Measurements from ENCODE around the gene VN1R2.
"Not testable (repeated sequence)": the region's sequence is repeated elsewhere in the genome, so short reads cannot be mapped to it uniquely, and the experiment has no call there.

Gene VN1R2

GRCh38 chr19:53290758-53291549 lies 32.9 kb downstream of the VN1R2 start:
- DNase-seq (ENCODE audit: low spot score in 2 of 2) (no peak), ATAC-seq (no peak)
- no peak overlapping the region for H3K27ac Mint-ChIP-seq
- no peak overlapping the region for H3K4me3 Mint-ChIP-seq
- H3K36me3 Mint-ChIP-seq: no peaks in the 10 kb centered on the region
- H3K4me1 Mint-ChIP-seq: no peaks in the 10 kb centered on the region
- peaks cover 18% of the 10 kb centered on the region for H3K9me3 Mint-ChIP-seq

GRCh38 chr19:53294786-53295441 lies 36.8 kb downstream of the VN1R2 start:
- DNase-seq (ENCODE audit: low spot score in 2 of 2) (no peak), ATAC-seq (no peak)
- H3K9me3 Mint-ChIP-seq: peaks cover 19% of the 10 kb centered on the region
- H3K4me1 Mint-ChIP-seq: no peaks in the 10 kb centered on the region
- H3K4me3 Mint-ChIP-seq: no peak overlapping the region
- no peak overlapping the region for H3K27ac Mint-ChIP-seq
- no peaks in the 10 kb centered on the region for H3K36me3 Mint-ChIP-seq

GRCh38 chr19:53301341-53301740 lies 43.2 kb downstream of the VN1R2 start:
- not testable (repeated sequence) for ATAC-seq; H3K9me3 Mint-ChIP-seq; H3K4me3 Mint-ChIP-seq; DNase-seq (ENCODE audit: low spot score in 2 of 2); H3K4me1 Mint-ChIP-seq; H3K27ac Mint-ChIP-seq; H3K36me3 Mint-ChIP-seq

GRCh38 chr19:53308339-53308811 lies 50.3 kb downstream of the VN1R2 start:
- DNase-seq (ENCODE audit: low spot score in 2 of 2): no peak
- Mint-ChIP-seq H3K9me3 (peaks cover 8% of the 10 kb centered on the region), H3K4me1 (no peaks in the 10 kb centered on the region), H3K27ac (no peak overlapping the region), H3K36me3 (no peaks in the 10 kb centered on the region), H3K4me3 (no peak overlapping the region)
- ATAC-seq: no peak
